HepG2 (cell line): Measurements from ENCODE around the gene PTPRH. TPM values are rescaled to one million over a fixed set of nuclear protein-coding genes. Genes with fewer than 3 reads are reported as not detected.
A peak's percentile ranks its signal among the peaks of the same experiment; 100 is the strongest.

Source experiments
- IKZF5 ChIP-seq: IDR thresholded peaks from 2 replicates; pipeline ENCODE4 v1.6.1; 2018; ENCODE audit warnings: missing genetic modification reagents, mild to moderate bottlenecking, missing compliant biosample characterization
- JDP2 ChIP-seq: sonication (generic); formaldehyde crosslinking; IDR thresholded peaks from 2 replicates; pipeline ENCODE4 v1.8.1; 2022; ENCODE audit warnings: missing genetic modification reagents, borderline replicate concordance
- NFIC ChIP-seq: IDR thresholded peaks from 2 replicates; pipeline ENCODE4 v1.6.1; 2012; ENCODE audit warnings: mild to moderate bottlenecking, low read length, inconsistent platforms
- POLR2AphosphoS5 ChIP-seq: IDR thresholded peaks from 2 replicates; pipeline ENCODE4 v1.6.1; 2012; ENCODE audit warnings: low read depth, low read length
- PREB ChIP-seq: sonication (generic); formaldehyde crosslinking; IDR thresholded peaks from 2 replicates; pipeline ENCODE4 v1.4.0; 2020; ENCODE audit warnings: missing genetic modification reagents
- SOX13 ChIP-seq, 3 experiments: fragments of 450-650 bp in 1 of 3; sonication (generic) in 1 of 3; formaldehyde crosslinking in 1 of 3; IDR thresholded peaks in 2 of 3; conservative IDR thresholded peaks in 1 of 3; 2 replicates each; pipeline versions ENCODE4 v1.5.0 to v1.6.1; 2016 to 2020; ENCODE audit warnings: antibody characterized with exemption in 1 of 3, mild to moderate bottlenecking in 1 of 3, missing compliant biosample characterization in 1 of 3, missing genetic modification reagents in 1 of 3, moderate library complexity in 1 of 3
- ZBTB40 ChIP-seq, 2 experiments: fragments of 450-650 bp in 1 of 2; sonication (generic) in 1 of 2; formaldehyde crosslinking in 1 of 2; IDR thresholded peaks; 2 replicates each; pipeline versions ENCODE4 v1.6.1 to v1.8.0; 2016 to 2022; ENCODE audit warnings: antibody characterized with exemption in 1 of 2, mild to moderate bottlenecking in 1 of 2, missing genetic modification reagents in 1 of 2
- ZNF513 ChIP-seq: sonication (generic); formaldehyde crosslinking; conservative IDR thresholded peaks from 2 replicates; pipeline ENCODE4 v1.5.0; 2020; ENCODE audit warnings: missing genetic modification reagents
- ZNF770 ChIP-seq: sonication (generic); formaldehyde crosslinking; IDR thresholded peaks from 2 replicates; pipeline ENCODE4 v1.5.0; 2020; ENCODE audit warnings: mild to moderate bottlenecking, missing genetic modification reagents
- polyA plus RNA-seq, 8 experiments: library from polyadenylated mRNA; depleted of rRNA in 3 of 8; stranded (reverse) in 7 of 8; unstranded in 1 of 8; fragments of >200 nt; fragmentation: Illumina TruSeq in 4 of 8; extraction: Trizol in 4 of 8; gene quantifications; 2 replicates each; pipeline versions ENCODE4 v1.2.1 to v1.2.3, GENCODE V29; 2011 to 2016; ENCODE audit warnings: low read depth in 4 of 8, missing spikeins in 1 of 8, mixed read lengths in 1 of 8; ENCODE audit not compliant: insufficient read depth in 1 of 8
- total RNA-seq, 5 experiments: library from RNA; depleted of rRNA; stranded (reverse); fragments of >200 nt; fragmentation: Illumina TruSeq; extraction: Trizol; gene quantifications; 2 replicates each; pipeline ENCODE4 v1.2.3, GENCODE V29; 2016; ENCODE audit warnings: low read depth in 1 of 5

PTPRH gene
- total and polyA plus RNA-seq, 2 of the 13 experiments (the other 11 are each of a cell fraction or from before 2014, with no cell fraction given) = 14.7 to 125 TPM

- TF ChIP-seq ZBTB40 (IDR thresholded peaks at IDR 0.05) (no peak), ZBTB40 (CRISPR knock-in tag; IDR thresholded peaks at IDR 0.05) (0 out of 2 replicates have a peak, but pooled peaks have one; percentile 20), NFIC (no peak), PREB (CRISPR knock-in tag) (no peak), SOX13 (IDR thresholded peaks at IDR 0.05) (no peak), SOX13 (CRISPR knock-in tag; conservative IDR thresholded peaks at IDR 0.05 in 1 of 2, IDR thresholded peaks at IDR 0.05 in 1 of 2) (peak in 1 of 2 experiments; percentile 15; a peak in 1 of 4 replicates), POLR2AphosphoS5 (no peak), ZNF770 (CRISPR knock-in tag) (no peak), JDP2 (CRISPR knock-in tag) (no peak), ZNF513 (CRISPR knock-in tag) (no peak), IKZF5 (CRISPR knock-in tag) (peak; percentile 31; the same call in 1 of the 2 replicates)
These were observed 48.9 kb downstream of the PTPRH start (continued) for GRCh38 chr19:55160128-55160985.
